GM13977 (cell line): ENCODE data around the gene C1QTNF7.

ENCODE experiments used
- DNase-seq: peaks from one replicate; pipeline ENCODE4 v3.0.0; 2012; ENCODE audit warnings: low spot score
- CTCF ChIP-seq: IDR thresholded peaks from 2 replicates; pipeline ENCODE4 v1.5.1; 2012; ENCODE audit warnings: mild to moderate bottlenecking, control low read depth; ENCODE audit not compliant: insufficient read depth; ENCODE audit errors: extremely low read depth, missing control alignments
- in situ Hi-C: fragments of 300-500 bp; cut with MboI; formaldehyde crosslinking; loops from one replicate; pipeline ENCODE4 v1.12.0; 2022; ENCODE audit warnings: low sequenced_read_pairs, low pct_unique_long_range_greater_than_20kb, mixed read lengths, inconsistent platforms; ENCODE audit not compliant: unreplicated experiment

The C1QTNF7 gene

GRCh38 chr4:15436513-15436912 lies 8.7 kb downstream of the C1QTNF7 start:
- DNase-seq: no peak
- in situ Hi-C loops: no loop called here
- TF ChIP-seq CTCF: no peak

GRCh38 chr4:15438939-15439524 lies 11.2 kb downstream of the C1QTNF7 start:
- no peak for DNase-seq
- in situ Hi-C loops: no loop called here

GRCh38 chr4:15443371-15444160 lies 15.7 kb downstream of the C1QTNF7 start:
- no peak for TF ChIP-seq CTCF
- DNase-seq: no peak
- in situ Hi-C loops: no loop called here

More at GRCh38 chr4:15438939-15439524, 11.2 kb downstream of the C1QTNF7 start:
- TF ChIP-seq CTCF: no peak

GRCh38 chr4:15444276-15444675 lies 16.4 kb downstream of the C1QTNF7 start:
- no peak for DNase-seq
- no peak for TF ChIP-seq CTCF
- in situ Hi-C loops: no loop called here

GRCh38 chr4:15444879-15445547 lies 17.2 kb downstream of the C1QTNF7 start:
- in situ Hi-C loops: no loop called here
- no peak for DNase-seq
- TF ChIP-seq CTCF: no peak

- DNase-seq: no peak
- in situ Hi-C loops: loop anchor here (25.0 kb wide), 1 partner anchor 214 kb away; no protein-coding TSS in a partner anchor
- TF ChIP-seq CTCF: no peak
These were observed 23.5 kb downstream of the C1QTNF7 start for GRCh38 chr4:15451181-15451865.
